Measurements from ENCODE around the gene PIN4. TPM values are rescaled to one million over a fixed set of nuclear protein-coding genes. Genes with fewer than 3 reads are reported as not detected.

Gene PIN4
- total and polyA plus RNA-seq, 2 donors, result 27.2 to 37.7 TPM

DNA sequence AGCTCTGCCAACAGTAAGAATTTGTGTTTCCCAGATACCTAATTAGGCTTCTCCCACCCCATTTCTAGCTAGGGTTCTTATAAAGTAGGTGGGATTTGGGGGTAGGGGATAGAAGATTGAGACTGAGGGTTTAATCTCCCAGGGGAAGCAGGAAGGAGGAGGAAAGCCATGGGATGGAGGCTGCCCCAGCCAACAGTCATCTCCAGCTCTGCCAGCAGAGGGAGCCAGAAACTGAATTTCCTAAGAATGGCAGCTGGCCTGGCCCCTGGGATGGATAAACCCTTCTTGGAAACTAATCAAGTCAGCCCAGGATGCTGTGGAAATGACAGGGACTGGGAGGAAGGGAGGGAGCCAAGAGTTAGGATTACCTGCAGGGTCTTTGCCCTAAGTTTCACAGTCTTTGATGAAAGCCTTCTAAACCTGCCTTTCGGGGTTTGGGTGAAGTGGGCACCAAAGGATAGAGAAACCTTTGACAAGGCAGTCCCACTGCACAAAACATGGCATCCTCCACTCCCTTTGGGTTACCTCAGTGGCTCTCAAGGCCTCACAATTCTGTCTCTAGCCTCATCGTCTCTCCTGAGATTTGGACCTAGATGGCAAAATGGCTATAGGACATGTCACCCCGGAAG lies 64.0 kb downstream of the PIN4 start:
- DNase-seq (ENCODE audit: low read depth in 6 of 9, low spot score in 9 of 9), result peak in 4 of 9 donors; percentile 5 to 47 (median 22)
- WGBS, result 100% methylated on average over 3 of the region's 3 CpGs

DNA sequence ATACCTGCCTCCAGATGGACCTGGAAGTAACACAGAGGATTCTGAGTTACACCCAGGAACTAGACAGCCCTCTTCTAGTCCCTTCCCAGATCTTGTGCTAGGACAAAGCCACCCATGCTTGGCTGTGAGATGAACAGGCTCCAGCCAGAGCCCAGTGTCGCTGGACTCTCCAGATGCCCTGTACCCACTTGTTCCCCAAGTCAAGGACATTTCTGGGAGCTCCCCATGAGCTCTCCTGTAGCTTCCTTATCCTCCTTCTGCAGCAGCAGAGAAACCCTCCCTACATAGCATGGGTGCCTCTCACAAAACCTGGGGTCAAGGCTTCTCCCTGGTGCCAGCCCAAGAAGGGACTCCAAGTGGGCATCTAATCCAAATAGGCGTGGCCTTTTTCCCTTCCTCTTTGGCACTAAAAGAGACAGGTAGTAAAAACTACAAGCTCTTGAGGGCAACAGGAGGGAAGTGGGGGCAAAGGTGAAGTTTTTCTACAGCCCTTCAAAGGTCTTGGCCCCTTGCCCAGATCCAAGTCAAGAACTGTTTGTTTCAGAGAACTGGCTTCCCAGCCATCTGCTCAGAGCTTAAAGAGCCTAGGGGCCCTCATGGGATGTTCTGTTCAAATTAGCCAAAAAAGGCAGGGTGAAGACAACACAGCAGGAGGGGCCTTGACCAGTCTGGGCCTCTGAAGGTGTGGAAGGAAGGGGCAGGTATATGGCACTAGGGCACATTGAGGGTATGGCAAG lies 65.8 kb downstream of the PIN4 start:
- Histone ChIP-seq H3K4me1 (ENCODE audit: control insufficient read depth in 2 of 2, insufficient read depth in 2 of 2, low read length in 2 of 2) (no peaks in the 10 kb centered on the region), H3K27me3 (ENCODE audit: control insufficient read depth in 2 of 2, insufficient read depth in 1 of 2, low read length in 1 of 2) (no peaks in the 10 kb centered on the region), H3K36me3 (ENCODE audit: control insufficient read depth in 2 of 2, insufficient read depth in 2 of 2, low read length in 1 of 2) (no peaks in the 10 kb centered on the region), H3K9me3 (ENCODE audit: control insufficient read depth in 2 of 2, insufficient read depth in 1 of 2, low read length in 1 of 2) (no peaks in the 10 kb centered on the region), H3K27ac (ENCODE audit: low read depth in 1 of 2, low read length in 1 of 2) (no peak overlapping the region), H3K4me3 (ENCODE audit: low read length in 2 of 2) (no peak overlapping the region)
- no peak for DNase-seq (ENCODE audit: low read depth in 6 of 9, low spot score in 9 of 9)
- 95% methylated on average over 2 of the region's 2 CpGs for WGBS

More for the DNA sequence above, 64.0 kb downstream of the PIN4 start:
- Histone ChIP-seq H3K27ac (ENCODE audit: low read depth in 1 of 2, low read length in 1 of 2) (no peak overlapping the region), H3K4me1 (ENCODE audit: control insufficient read depth in 2 of 2, insufficient read depth in 2 of 2, low read length in 2 of 2) (no peaks in the 10 kb centered on the region), H3K9me3 (ENCODE audit: control insufficient read depth in 2 of 2, insufficient read depth in 1 of 2, low read length in 1 of 2) (no peaks in the 10 kb centered on the region), H3K36me3 (ENCODE audit: control insufficient read depth in 2 of 2, insufficient read depth in 2 of 2, low read length in 1 of 2) (no peaks in the 10 kb centered on the region), H3K27me3 (ENCODE audit: control insufficient read depth in 2 of 2, insufficient read depth in 1 of 2, low read length in 1 of 2) (no peaks in the 10 kb centered on the region), H3K4me3 (ENCODE audit: low read length in 2 of 2) (no peak overlapping the region)

Other genes starting within 250 kb of the PIN4 start
- gene RTL5, start 49.8 kb upstream of the PIN4 start, total RNA-seq, result 0.38 TPM
- 0.96 TPM for gene RTL5, start 49.8 kb upstream of the PIN4 start, polyA plus RNA-seq
- 5.5 TPM for gene ERCC6L, start 57.3 kb downstream of the PIN4 start, total RNA-seq
- 0.46 TPM for gene ERCC6L, start 57.3 kb downstream of the PIN4 start, polyA plus RNA-seq
- gene RPS4X, start 95.5 kb downstream of the PIN4 start, total RNA-seq, result 2,236 TPM
- 1,402 TPM for gene RPS4X, start 95.5 kb downstream of the PIN4 start, polyA plus RNA-seq
- gene CITED1, start 124.2 kb downstream of the PIN4 start, total RNA-seq, result 0.52 TPM
- 1.3 TPM for gene CITED1, start 124.2 kb downstream of the PIN4 start, polyA plus RNA-seq

Data from thymus (tissue), 11 donors.